GM23248 (cell line): ENCODE results near the gene FLT1.

Experiments used
- EZH2 ChIP-seq: fragments of 200-600 bp; sonication (generic); IDR thresholded peaks from 2 replicates; pipeline ENCODE4 v1.6.1; 2018; ENCODE audit warnings: antibody characterized with exemption, mild to moderate bottlenecking; ENCODE audit not compliant: insufficient read depth, poor library complexity, severe bottlenecking
- EZH2phosphoT487 ChIP-seq: fragments of 200-600 bp; sonication (generic); IDR thresholded peaks from 2 replicates; pipeline ENCODE4 v1.6.1; 2018; ENCODE audit warnings: antibody characterized with exemption, moderate library complexity, mild to moderate bottlenecking, low read depth; ENCODE audit not compliant: insufficient read depth

GRCh38 chr13:28529836-28530235, 34.9 kb upstream of the FLT1 start:
- TF ChIP-seq EZH2 (no peak), EZH2phosphoT487 (no peak)
